HUDEP-2 (cell line): ENCODE data around the gene LY6G5B.

Experiments used
- DNase-seq, 76 experiments: peaks; one replicate each; lab custom pipeline; 2025; ENCODE audit not compliant: unreplicated experiment in 76 of 76; lab: John Stamatoyannopoulos, UW

LY6G5B gene

GRCh38 chr6:31662124-31662723 lies 7.6 kb upstream of the LY6G5B start:
- no peak for DNase-seq

- DNase-seq = no peak
Measured at GRCh38 chr6:31663126-31663960, 6.4 kb upstream of the LY6G5B start.

- DNase-seq = no peak
Measured at GRCh38 chr6:31663961-31664789, 5.6 kb upstream of the LY6G5B start.

- peak in 74 of 76 experiments; percentile 74 to 97 (median 92) for DNase-seq
Measured at GRCh38 chr6:31664790-31665500, 4.8 kb upstream of the LY6G5B start, which contains the start of gene GPANK1. GPANK1 (minus strand) TSS chr6:31664997; CDS start chr6:31664478, 519 bp downstream.

- peak in 75 of 76 experiments; percentile 82 to 99 (median 99) for DNase-seq
Measured at GRCh38 chr6:31665501-31666336, 4.1 kb upstream of the LY6G5B start, which contains the start of gene CSNK2B. CSNK2B (plus strand) TSS chr6:31666080; CDS start chr6:31666832, 752 bp downstream.

- peak in 7 of 76 experiments; percentile 14 to 48 (median 25) for DNase-seq
Measured at GRCh38 chr6:31666337-31666965, 3.3 kb upstream of the LY6G5B start.

- no peak for DNase-seq
Measured at GRCh38 chr6:31676322-31676903, 6.6 kb downstream of the LY6G5B start.

GRCh38 chr6:31676904-31677303 lies 7.1 kb downstream of the LY6G5B start:
- no peak for DNase-seq

- no peak for DNase-seq
Measured at GRCh38 chr6:31677955-31678354, 8.2 kb downstream of the LY6G5B start.

- peak in 70 of 76 experiments; percentile 21 to 86 (median 70) for DNase-seq
Measured at GRCh38 chr6:31680226-31681134, 10.7 kb downstream of the LY6G5B start, which contains the start of gene LY6G5C. LY6G5C (minus strand) TSS chr6:31681067; CDS start chr6:31680373, 694 bp downstream.

GRCh38 chr6:31681135-31681671 lies 11.4 kb downstream of the LY6G5B start:
- DNase-seq = peak in 20 of 76 experiments; percentile 16 to 45 (median 32)

GRCh38 chr6:31683591-31683990 lies 13.8 kb downstream of the LY6G5B start:
- DNase-seq = no peak

GRCh38 chr6:31686483-31686882 lies 16.7 kb downstream of the LY6G5B start:
- DNase-seq = peak in 40 of 76 experiments; percentile 5 to 66 (median 40)

- no peak for DNase-seq
Measured at GRCh38 chr6:31687321-31687720, 17.5 kb downstream of the LY6G5B start.

GRCh38 chr6:31687860-31688693 lies 18.3 kb downstream of the LY6G5B start:
- DNase-seq = no peak
